Stimulated activated CD8-positive, alpha-beta memory T cell treated with anti-CD3 and anti-CD28 coated beads, Interleukin-2, amount 100 ng/mL, for 1 hour (primary cell): Measurements from ENCODE around the gene TDG.
"Not testable (repeated sequence)": the region's sequence is repeated elsewhere in the genome, so short reads cannot be mapped to it uniquely, and the experiment has no call there.

Source experiments
- DNase-seq, 2 donors: peaks; one replicate each; pipeline ENCODE4 v3.0.0-alpha.2; 2020; ENCODE audit warnings: low read depth in 2 of 2

The TDG gene

DNA sequence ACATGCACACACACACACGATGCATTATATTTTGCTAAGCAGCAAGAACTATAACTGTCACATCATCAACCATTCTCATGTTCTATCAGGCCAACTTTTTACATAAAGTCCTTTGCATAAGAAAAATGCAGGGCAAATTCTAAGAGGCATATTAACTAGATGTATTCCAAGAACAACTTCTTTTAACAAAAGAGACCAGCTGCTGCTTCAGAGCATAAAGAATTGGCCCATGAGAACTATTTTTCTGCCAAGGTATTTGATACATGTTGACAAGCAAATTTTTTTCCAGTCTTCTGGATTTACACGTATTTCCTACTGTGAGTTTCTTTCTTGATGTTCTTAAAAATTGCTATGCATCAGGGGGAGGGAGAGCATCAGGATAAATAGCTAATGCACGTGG, 57.1 kb downstream of the TDG start:
- no peak for DNase-seq

GRCh38 chr12:104023710-104024109, 58.0 kb downstream of the TDG start:
- no peak for DNase-seq

DNA sequence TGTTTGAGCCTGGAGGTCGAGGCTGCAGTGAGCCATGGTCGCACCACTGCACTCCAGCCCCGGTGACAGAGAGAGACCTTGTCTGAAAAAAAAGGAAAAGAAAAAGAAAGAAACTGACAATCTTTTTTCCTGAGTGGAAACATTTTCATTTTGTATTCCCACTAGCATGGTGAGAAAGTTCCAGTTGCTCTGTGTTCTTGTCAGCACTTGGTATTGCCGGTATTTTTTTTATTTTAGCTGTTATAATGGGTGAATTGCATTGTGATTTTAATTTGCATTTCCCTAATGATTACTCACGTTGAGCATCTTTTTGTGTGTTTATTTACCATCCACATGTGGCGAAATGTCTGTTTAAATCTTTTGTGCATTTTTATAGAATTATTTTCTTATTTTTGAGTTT, 58.7 kb downstream of the TDG start:
- no peak for DNase-seq

DNA sequence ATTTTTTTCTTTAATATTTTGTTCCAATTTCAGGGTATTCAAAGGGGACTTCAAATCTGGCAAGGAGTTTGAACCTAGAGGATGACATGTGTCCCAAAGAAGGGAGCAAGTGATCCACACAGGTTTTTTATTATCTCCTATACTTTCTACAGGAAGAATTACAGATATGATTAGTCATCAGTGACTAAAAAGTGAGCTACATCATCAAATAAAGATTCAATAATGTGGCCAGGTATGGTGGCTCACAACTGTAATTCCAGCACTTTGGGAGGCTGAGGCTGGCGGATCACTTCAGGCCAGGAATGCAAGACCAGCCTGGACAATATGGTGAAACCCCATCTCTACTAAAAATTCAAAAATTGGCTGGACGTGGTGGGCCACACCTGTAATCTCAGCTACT, 60.1 kb downstream of the TDG start:
- DNase-seq = no peak

DNA sequence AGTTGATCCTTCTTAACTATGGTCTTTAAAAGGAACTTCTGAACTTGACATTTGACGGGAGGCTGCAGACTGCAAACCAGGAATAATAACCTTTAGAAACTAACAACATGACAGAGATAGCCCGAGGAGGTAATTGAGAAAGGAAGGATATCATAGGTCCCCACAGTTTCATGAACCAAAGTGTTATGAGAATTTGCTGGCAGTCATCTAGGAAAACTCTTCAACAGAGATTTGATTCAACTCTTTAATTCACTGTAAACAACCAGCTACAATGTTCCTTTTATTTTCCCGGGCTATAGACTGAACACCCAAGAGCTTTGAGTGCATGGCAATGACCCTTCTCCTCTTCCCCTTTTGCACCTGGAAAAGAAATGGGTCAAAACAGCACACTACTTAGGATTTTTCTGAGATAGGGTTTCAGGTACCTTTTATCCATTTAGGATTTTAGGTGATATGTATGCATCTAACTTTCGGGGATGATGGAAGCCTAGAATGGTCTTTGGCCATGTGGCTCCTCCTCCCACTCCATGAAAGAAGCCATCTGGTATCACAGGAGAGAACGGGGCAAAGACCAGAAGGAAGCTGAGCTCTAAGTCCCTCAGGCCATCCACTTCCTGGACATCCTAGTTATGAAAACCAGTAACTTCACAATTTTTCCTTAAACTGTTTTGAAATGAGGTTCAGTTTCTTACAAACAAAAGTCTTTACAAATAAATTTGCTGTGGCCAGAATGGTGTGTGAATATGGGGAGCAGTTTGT, 61.3 kb downstream of the TDG start:
- DNase-seq = no peak

GRCh38 chr12:104030596-104030995, 64.9 kb downstream of the TDG start:
- DNase-seq = not testable (repeated sequence)

GRCh38 chr12:104036143-104036542, 70.5 kb downstream of the TDG start:
- not testable (repeated sequence) for DNase-seq
